ENCODE data around the gene SYNPO2.

Gene SYNPO2

DNA sequence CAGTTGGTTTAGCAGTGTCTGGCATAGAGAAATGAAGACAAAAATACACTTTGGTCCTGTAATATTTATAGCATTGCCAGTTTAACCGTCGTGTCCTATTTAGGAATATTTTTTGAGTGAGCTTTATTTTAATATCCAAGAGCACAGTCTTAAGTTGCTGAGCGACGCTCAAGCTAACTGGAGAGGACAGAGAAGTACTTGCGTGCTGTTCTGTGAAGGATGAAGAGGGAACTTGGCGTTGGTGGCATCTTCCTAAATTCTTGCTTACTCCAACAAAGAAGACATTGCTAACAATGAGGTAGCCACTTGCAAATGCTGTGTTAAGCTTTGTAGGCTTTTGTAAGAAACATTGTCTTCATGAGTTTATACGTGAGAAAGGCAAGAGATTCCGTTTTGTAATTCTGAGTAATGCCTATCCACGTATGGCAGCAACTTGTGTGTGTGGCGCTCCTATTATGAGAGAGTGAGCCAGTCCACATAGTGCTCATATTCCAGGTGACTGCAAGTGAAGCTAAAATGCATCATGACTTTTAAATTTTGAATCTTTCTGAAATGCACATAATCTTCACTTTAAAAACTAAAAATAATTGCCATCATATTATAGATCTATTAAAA, 50.6 kb downstream of the SYNPO2 start:
- H3K4me1 ChIP-seq (ENCODE audit: control insufficient read depth in 1 of 2, insufficient read depth in 2 of 2, low read length in 2 of 2), result peaks cover 0 to 33% of the 10 kb centered on the region in 2 donors
- H3K27me3 ChIP-seq (ENCODE audit: low read depth, low read length), result no peaks in the 10 kb centered on the region
- peak overlapping the region in 1 of 2 donors; percentile 4 for H3K4me3 ChIP-seq (ENCODE audit: low read depth in 1 of 2, low read length in 2 of 2)
- no peaks in the 10 kb centered on the region for H3K9me3 ChIP-seq (ENCODE audit: control insufficient read depth in 1 of 2, low read length in 2 of 2)
- no peaks in the 10 kb centered on the region for H3K36me3 ChIP-seq (ENCODE audit: control insufficient read depth in 1 of 2, insufficient read depth in 2 of 2, low read length in 2 of 2)
- H3K27ac ChIP-seq (ENCODE audit: low read length), result peak overlapping the region; percentile 82

DNA sequence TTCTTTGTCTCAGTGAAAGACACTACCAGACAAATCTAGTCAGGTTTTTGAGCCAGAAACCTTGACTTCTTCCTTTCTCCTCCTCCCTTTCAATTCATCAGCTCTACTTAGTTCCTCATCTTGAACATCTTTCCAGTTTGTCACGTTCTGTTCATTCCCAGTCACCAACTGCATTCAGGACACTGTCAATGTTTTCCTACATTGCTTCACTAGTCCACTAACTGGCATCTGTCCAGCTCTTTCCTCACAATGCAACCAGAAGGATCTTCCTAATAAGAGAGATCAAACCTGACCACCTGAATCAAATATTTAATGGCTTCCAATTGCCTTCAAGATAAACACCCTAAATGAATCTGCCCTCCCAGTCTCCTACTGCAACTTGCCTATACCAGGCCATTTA, 52.5 kb downstream of the SYNPO2 start:
- no peaks in the 10 kb centered on the region for H3K9me3 ChIP-seq (ENCODE audit: control insufficient read depth in 1 of 2, low read length in 2 of 2)
- H3K27ac ChIP-seq (ENCODE audit: low read length), result peak overlapping the region; percentile 82
- no peaks in the 10 kb centered on the region for H3K36me3 ChIP-seq (ENCODE audit: control insufficient read depth in 1 of 2, insufficient read depth in 2 of 2, low read length in 2 of 2)
- H3K27me3 ChIP-seq (ENCODE audit: low read depth, low read length), result no peaks in the 10 kb centered on the region
- H3K4me3 ChIP-seq (ENCODE audit: low read depth in 1 of 2, low read length in 2 of 2), result no peak overlapping the region
- H3K4me1 ChIP-seq (ENCODE audit: control insufficient read depth in 1 of 2, insufficient read depth in 2 of 2, low read length in 2 of 2), result peaks cover 0 to 25% of the 10 kb centered on the region in 2 donors

DNA sequence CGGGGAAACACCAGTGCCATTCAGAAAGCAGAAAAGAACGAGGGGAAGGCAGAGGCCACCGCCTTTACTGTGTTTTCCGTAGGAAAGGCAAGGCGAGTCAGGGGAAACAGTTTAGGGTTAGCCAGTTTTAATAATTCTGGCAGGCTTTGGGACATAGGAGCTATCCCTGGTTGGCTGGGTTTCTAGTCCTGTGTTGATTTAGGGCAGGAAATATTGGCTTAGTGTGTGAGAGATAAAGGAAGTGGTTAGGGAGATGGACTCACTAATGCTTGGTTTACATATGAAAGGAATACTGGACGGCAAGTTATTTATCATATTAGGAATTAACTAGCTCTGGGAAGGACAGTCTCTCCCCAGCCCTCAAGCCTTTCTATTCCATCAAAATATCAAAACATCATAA, 53.1 kb downstream of the SYNPO2 start:
- Histone ChIP-seq H3K4me1 (ENCODE audit: control insufficient read depth in 1 of 2, insufficient read depth in 2 of 2, low read length in 2 of 2) (peaks cover under 1 to 20% of the 10 kb centered on the region in 2 donors), H3K9me3 (ENCODE audit: control insufficient read depth in 1 of 2, low read length in 2 of 2) (no peaks in the 10 kb centered on the region), H3K36me3 (ENCODE audit: control insufficient read depth in 1 of 2, insufficient read depth in 2 of 2, low read length in 2 of 2) (no peaks in the 10 kb centered on the region), H3K27ac (ENCODE audit: low read length) (peak overlapping the region; percentile 82), H3K4me3 (ENCODE audit: low read depth in 1 of 2, low read length in 2 of 2) (no peak overlapping the region), H3K27me3 (ENCODE audit: low read depth, low read length) (no peaks in the 10 kb centered on the region)

DNA sequence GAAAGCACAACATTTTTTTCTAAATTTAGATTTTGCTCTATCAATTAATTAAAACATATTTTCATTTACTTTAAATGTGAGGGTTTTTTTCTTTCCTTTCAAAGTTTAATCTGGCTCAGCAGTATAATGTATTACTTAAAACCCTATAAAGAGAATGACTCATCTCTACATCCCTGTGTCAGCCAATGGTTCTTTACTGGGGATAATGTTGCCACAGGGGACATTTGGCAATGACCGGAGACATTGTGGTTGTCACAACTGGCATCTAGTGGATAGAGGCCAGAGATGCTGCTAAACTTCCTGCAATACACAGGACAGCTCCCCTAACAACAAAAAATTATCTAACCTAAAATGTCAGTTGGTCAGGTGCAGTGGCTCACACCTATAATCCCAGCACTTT, 53.8 kb downstream of the SYNPO2 start:
- Histone ChIP-seq H3K4me3 (ENCODE audit: low read depth in 1 of 2, low read length in 2 of 2) (no peak overlapping the region), H3K36me3 (ENCODE audit: control insufficient read depth in 1 of 2, insufficient read depth in 2 of 2, low read length in 2 of 2) (no peaks in the 10 kb centered on the region), H3K27ac (ENCODE audit: low read length) (no peak overlapping the region), H3K9me3 (ENCODE audit: control insufficient read depth in 1 of 2, low read length in 2 of 2) (no peaks in the 10 kb centered on the region), H3K4me1 (ENCODE audit: control insufficient read depth in 1 of 2, insufficient read depth in 2 of 2, low read length in 2 of 2) (peaks cover 8 to 14% of the 10 kb centered on the region in 2 donors), H3K27me3 (ENCODE audit: low read depth, low read length) (no peaks in the 10 kb centered on the region)

DNA sequence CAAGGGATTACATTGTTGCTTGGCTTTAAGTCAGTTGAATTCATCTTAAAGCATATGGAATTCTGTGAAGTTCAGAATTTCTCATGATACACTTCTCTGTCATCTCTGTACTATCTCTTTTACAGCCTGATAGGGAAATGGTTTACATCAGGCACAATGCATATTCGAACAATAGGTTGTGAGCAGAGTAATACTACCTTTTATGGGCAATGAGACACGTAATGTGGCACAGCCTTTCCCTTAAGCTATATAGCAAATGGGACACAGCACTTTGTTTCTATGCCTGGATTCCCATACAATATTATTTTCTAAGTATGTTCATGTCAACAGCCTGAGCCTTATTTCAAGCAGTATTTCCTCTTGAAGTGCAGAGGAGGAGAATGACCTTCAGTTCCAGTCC, 58.4 kb downstream of the SYNPO2 start:
- H3K27ac ChIP-seq (ENCODE audit: low read length), result peak overlapping the region; percentile 47
- H3K36me3 ChIP-seq (ENCODE audit: control insufficient read depth in 1 of 2, insufficient read depth in 2 of 2, low read length in 2 of 2), result no peaks in the 10 kb centered on the region
- no peak overlapping the region for H3K4me3 ChIP-seq (ENCODE audit: low read depth in 1 of 2, low read length in 2 of 2)
- H3K27me3 ChIP-seq (ENCODE audit: low read depth, low read length), result no peaks in the 10 kb centered on the region
- H3K4me1 ChIP-seq (ENCODE audit: control insufficient read depth in 1 of 2, insufficient read depth in 2 of 2, low read length in 2 of 2), result peaks cover 14 to 23% of the 10 kb centered on the region in 2 donors
- H3K9me3 ChIP-seq (ENCODE audit: control insufficient read depth in 1 of 2, low read length in 2 of 2), result no peaks in the 10 kb centered on the region

DNA sequence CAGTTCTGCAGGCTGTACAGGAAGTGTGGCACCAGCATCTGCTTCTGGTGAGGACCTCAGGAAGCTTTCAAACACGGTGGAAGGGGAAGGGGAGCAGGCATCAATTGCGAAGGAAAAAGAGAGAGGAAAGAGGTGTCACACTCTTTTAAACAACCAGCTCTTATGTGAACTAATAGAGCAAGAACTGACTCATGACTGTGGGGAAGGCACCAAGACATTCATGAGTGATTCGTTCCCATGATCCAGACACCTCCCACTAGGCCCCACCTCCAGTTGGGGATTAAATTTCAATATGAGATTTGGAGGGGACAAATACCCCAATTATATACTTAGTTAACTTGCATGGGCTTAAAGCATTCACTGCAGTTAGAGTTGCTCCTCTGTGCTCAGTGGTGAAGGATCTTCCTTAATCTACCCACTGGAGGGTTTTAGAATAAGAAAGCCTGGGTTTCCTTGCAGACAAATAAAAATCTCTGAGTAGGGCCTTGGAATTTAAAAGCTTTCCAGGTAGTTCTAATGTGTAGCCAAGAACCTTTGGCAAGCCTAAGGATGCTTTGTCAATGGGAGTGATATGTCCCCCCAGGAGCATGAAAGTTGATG, 60.0 kb downstream of the SYNPO2 start:
- Histone ChIP-seq H3K4me1 (ENCODE audit: control insufficient read depth in 1 of 2, insufficient read depth in 2 of 2, low read length in 2 of 2) (peaks cover 21 to 27% of the 10 kb centered on the region in 2 donors), H3K36me3 (ENCODE audit: control insufficient read depth in 1 of 2, insufficient read depth in 2 of 2, low read length in 2 of 2) (no peaks in the 10 kb centered on the region), H3K27ac (ENCODE audit: low read length) (no peak overlapping the region), H3K4me3 (ENCODE audit: low read depth in 1 of 2, low read length in 2 of 2) (no peak overlapping the region), H3K27me3 (ENCODE audit: low read depth, low read length) (no peaks in the 10 kb centered on the region), H3K9me3 (ENCODE audit: control insufficient read depth in 1 of 2, low read length in 2 of 2) (no peaks in the 10 kb centered on the region)

DNA sequence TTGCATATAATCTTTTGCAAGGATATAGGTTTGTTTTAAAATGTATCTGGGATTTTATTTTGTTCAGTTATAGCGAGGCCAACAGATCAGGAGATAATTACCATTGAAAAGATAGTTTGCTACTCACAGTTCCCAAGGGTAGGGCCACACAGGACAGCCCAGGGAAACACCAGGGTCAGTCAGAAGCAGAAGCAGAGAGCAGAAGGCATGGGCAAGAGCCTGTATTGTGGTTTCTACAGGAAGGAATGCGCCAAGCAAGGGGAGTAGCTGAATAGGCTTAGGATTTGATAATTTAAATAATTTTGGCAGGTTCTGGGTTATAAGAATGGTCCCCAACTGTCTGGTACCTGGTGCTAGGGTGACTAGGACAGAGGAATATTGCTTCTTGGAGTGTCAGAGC, 61.6 kb downstream of the SYNPO2 start:
- Histone ChIP-seq H3K4me1 (ENCODE audit: control insufficient read depth in 1 of 2, insufficient read depth in 2 of 2, low read length in 2 of 2) (peaks cover 26 to 30% of the 10 kb centered on the region in 2 donors), H3K9me3 (ENCODE audit: control insufficient read depth in 1 of 2, low read length in 2 of 2) (no peaks in the 10 kb centered on the region), H3K27ac (ENCODE audit: low read length) (no peak overlapping the region), H3K27me3 (ENCODE audit: low read depth, low read length) (no peaks in the 10 kb centered on the region), H3K4me3 (ENCODE audit: low read depth in 1 of 2, low read length in 2 of 2) (no peak overlapping the region), H3K36me3 (ENCODE audit: control insufficient read depth in 1 of 2, insufficient read depth in 2 of 2, low read length in 2 of 2) (no peaks in the 10 kb centered on the region)

DNA sequence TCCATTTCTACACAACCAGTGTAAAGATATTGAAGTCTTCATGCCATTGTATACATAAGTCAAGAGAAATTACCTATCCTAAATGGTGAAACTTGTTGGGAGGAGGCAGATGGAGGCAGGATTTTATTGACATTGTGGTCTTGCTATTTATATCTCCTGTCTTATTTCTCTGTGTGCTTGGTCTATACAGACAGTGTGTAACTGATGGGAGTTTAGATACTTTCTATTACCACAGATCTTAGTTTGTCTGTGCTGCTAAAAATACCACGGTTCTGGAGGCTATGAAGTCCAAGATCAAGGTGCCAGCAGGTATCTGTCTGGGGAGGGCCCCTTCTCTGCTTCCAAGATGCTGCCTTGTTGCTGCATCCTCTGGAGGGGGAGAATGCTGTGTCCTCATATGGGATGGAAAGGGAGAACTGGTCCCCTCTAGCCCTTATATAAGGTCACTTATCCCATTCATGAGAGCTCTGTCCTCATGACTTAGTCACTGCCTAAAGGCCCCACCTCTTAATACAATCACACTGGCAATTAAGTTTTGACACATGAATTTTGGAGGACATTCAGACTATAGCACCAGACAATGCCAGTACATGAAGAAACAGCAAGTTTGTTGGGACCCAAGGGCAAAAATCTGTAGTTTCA, 62.4 kb downstream of the SYNPO2 start:
- no peak overlapping the region for H3K4me3 ChIP-seq (ENCODE audit: low read depth in 1 of 2, low read length in 2 of 2)
- H3K27ac ChIP-seq (ENCODE audit: low read length), result peak overlapping the region; percentile 5
- H3K27me3 ChIP-seq (ENCODE audit: low read depth, low read length), result no peaks in the 10 kb centered on the region
- no peaks in the 10 kb centered on the region for H3K36me3 ChIP-seq (ENCODE audit: control insufficient read depth in 1 of 2, insufficient read depth in 2 of 2, low read length in 2 of 2)
- peaks cover 26 to 34% of the 10 kb centered on the region in 2 donors for H3K4me1 ChIP-seq (ENCODE audit: control insufficient read depth in 1 of 2, insufficient read depth in 2 of 2, low read length in 2 of 2)
- no peaks in the 10 kb centered on the region for H3K9me3 ChIP-seq (ENCODE audit: control insufficient read depth in 1 of 2, low read length in 2 of 2)

DNA sequence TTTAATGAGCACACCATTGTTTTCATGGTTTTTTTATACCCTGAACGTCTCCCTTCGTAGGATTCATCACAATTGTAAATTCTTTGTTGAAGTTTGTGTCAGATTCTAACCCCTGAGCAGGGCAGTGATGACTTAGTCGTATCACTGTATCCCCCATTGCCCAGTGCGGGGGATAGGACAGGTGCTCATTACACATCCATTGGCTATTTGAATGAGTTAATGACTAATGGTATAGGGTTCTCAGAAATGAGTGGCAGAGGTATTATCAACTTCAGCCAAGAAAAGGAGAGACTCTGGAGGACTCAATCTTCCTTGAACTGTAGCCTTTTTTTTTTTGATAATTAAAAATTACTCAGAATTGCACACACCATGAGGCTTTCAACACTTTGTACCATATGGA, 64.6 kb downstream of the SYNPO2 start:
- peaks cover 19 to 44% of the 10 kb centered on the region in 2 donors for H3K4me1 ChIP-seq (ENCODE audit: control insufficient read depth in 1 of 2, insufficient read depth in 2 of 2, low read length in 2 of 2)
- H3K9me3 ChIP-seq (ENCODE audit: control insufficient read depth in 1 of 2, low read length in 2 of 2), result no peaks in the 10 kb centered on the region
- peak overlapping the region; percentile 55 for H3K27ac ChIP-seq (ENCODE audit: low read length)
- no peaks in the 10 kb centered on the region for H3K27me3 ChIP-seq (ENCODE audit: low read depth, low read length)
- no peak overlapping the region for H3K4me3 ChIP-seq (ENCODE audit: low read depth in 1 of 2, low read length in 2 of 2)
- no peaks in the 10 kb centered on the region for H3K36me3 ChIP-seq (ENCODE audit: control insufficient read depth in 1 of 2, insufficient read depth in 2 of 2, low read length in 2 of 2)

DNA sequence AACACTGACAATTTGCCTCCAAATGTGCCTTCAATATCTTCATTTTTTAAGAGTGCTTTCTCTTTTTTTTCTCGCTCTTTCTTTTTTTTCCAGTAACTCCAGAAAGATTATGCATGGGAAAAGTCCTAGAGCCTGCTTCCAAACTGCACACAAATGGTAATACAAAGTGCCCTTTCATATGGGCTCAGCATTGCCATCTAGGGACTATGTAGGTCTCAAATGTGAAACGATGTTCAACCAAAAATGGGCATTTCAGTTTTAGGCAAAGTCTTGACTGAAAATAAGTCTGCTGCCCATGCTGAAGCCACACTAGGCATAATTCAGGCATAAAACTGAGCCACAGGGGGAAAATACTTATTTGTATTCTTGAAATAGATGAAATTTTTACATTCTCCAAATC, 65.6 kb downstream of the SYNPO2 start:
- no peaks in the 10 kb centered on the region for H3K36me3 ChIP-seq (ENCODE audit: control insufficient read depth in 1 of 2, insufficient read depth in 2 of 2, low read length in 2 of 2)
- peaks cover 19 to 45% of the 10 kb centered on the region in 2 donors for H3K4me1 ChIP-seq (ENCODE audit: control insufficient read depth in 1 of 2, insufficient read depth in 2 of 2, low read length in 2 of 2)
- peak overlapping the region in 1 of 2 donors; percentile 4 for H3K4me3 ChIP-seq (ENCODE audit: low read depth in 1 of 2, low read length in 2 of 2)
- H3K27ac ChIP-seq (ENCODE audit: low read length), result peak overlapping the region; percentile 40
- H3K9me3 ChIP-seq (ENCODE audit: control insufficient read depth in 1 of 2, low read length in 2 of 2), result no peaks in the 10 kb centered on the region
- H3K27me3 ChIP-seq (ENCODE audit: low read depth, low read length), result no peaks in the 10 kb centered on the region

DNA sequence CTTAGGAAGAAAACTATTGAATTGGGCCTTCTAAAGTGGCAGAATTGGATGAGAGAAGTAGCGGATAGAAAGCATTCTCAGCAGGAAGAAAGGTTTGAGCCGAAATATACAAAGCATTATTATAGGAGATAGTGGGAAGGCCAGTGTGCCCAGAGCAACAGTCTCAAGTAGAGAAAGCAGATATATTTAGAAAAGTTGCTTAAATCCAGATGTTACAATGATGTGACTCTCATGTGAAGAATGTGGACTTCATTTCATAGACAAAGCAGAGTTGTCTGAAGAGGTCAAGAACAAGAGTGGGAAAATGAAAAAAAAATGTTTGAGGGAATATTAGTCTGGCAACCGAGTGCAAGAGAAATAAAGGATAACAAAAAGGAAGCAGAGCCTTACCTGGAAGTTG, 66.9 kb downstream of the SYNPO2 start:
- no peaks in the 10 kb centered on the region for H3K36me3 ChIP-seq (ENCODE audit: control insufficient read depth in 1 of 2, insufficient read depth in 2 of 2, low read length in 2 of 2)
- H3K4me1 ChIP-seq (ENCODE audit: control insufficient read depth in 1 of 2, insufficient read depth in 2 of 2, low read length in 2 of 2), result peaks cover 16 to 40% of the 10 kb centered on the region in 2 donors
- H3K4me3 ChIP-seq (ENCODE audit: low read depth in 1 of 2, low read length in 2 of 2), result no peak overlapping the region
- H3K27me3 ChIP-seq (ENCODE audit: low read depth, low read length), result no peaks in the 10 kb centered on the region
- no peaks in the 10 kb centered on the region for H3K9me3 ChIP-seq (ENCODE audit: control insufficient read depth in 1 of 2, low read length in 2 of 2)
- H3K27ac ChIP-seq (ENCODE audit: low read length), result peak overlapping the region; percentile 49

Measured in muscle layer of duodenum (tissue), 2 donors.